Endothelial cell of umbilical vein (primary cell): ENCODE measurements around the gene ALDH1L1. TPM values are rescaled to one million over a fixed set of nuclear protein-coding genes. Genes with fewer than 3 reads are reported as not detected.

Experiments used
- BruUV-seq: library from RNA; stranded (reverse); fragments of 400-500 nt; replicated peaks from 2 replicates; lab custom pipeline; 2021; lab: Mats Ljungman, UMichigan
- CTCF ChIA-PET: fragments of 300-600, 350-600 bp; sonication (Branson Sonifier 250); formaldehyde crosslinking; loops from one replicate; lab custom pipeline; 2021; ENCODE audit warnings: antibody characterized with exemption, inconsistent platforms; lab: Charles Lee
- POLR2A ChIA-PET: fragments of 300-600, 350-600 bp; sonication (Branson Sonifier 250); formaldehyde crosslinking; loops from one replicate; lab custom pipeline; 2021; ENCODE audit warnings: antibody characterized with exemption, inconsistent platforms; lab: Charles Lee
- DNase-seq: peaks from one replicate; pipeline ENCODE4 v3.0.0-alpha.2; 2011; ENCODE audit warnings: low read depth, low spot score
- FAIRE-seq: peaks from 2 replicates; lab custom pipeline; 2011; peaks lifted over from hg19 to GRCh38; lab: Jason Lieb, UNC
- H2AFZ ChIP-seq: 2 replicates; pipeline ENCODE4 v1.6.0; 2012; ENCODE audit warnings: low read depth, low read length, control low read depth, inconsistent platforms
- H3K27ac ChIP-seq: 2 replicates; pipeline ENCODE4 v1.5.1; 2011; ENCODE audit warnings: low read depth, mild to moderate bottlenecking, control low read depth, low read length, moderate library complexity; ENCODE audit not compliant: insufficient read depth
- H3K27me3 ChIP-seq, 2 experiments: 2 replicates each; pipeline versions ENCODE4 v1.6.0 to v1.6.1; 2011; ENCODE audit warnings: low read length in 2 of 2, mixed read lengths in 1 of 2; ENCODE audit not compliant: control insufficient read depth in 2 of 2, insufficient read depth in 2 of 2
- H3K36me3 ChIP-seq, 2 experiments: 2 replicates in 1 of 2; 3 replicates in 1 of 2; pipeline ENCODE4 v1.5.1; 2011; ENCODE audit warnings: low read length in 2 of 2, mild to moderate bottlenecking in 1 of 2, moderate library complexity in 1 of 2; ENCODE audit not compliant: control insufficient read depth in 2 of 2, insufficient read depth in 2 of 2; ENCODE audit errors: extremely low read depth in 1 of 2
- H3K4me1 ChIP-seq: 3 replicates; pipeline ENCODE4 v1.5.1; 2011; ENCODE audit warnings: mild to moderate bottlenecking, low read length; ENCODE audit not compliant: control insufficient read depth, insufficient read depth; ENCODE audit errors: extremely low read depth
- H3K4me2 ChIP-seq: 2 replicates; pipeline ENCODE4 v1.6.1; 2011; ENCODE audit warnings: low read length, control low read depth, mixed read lengths; ENCODE audit not compliant: insufficient read depth
- H3K4me3 ChIP-seq, 3 experiments: fragments of 200-600 bp in 1 of 3; sonication (generic), shearing (Covaris generic) in 1 of 3; replicated peaks in 1 of 3; 2 replicates each; pipeline ENCODE4 v1.5.1; 2011 to 2016; ENCODE audit warnings: control low read depth in 3 of 3, low read length in 3 of 3, mild to moderate bottlenecking in 2 of 3, inconsistent platforms in 1 of 3, low read depth in 1 of 3, moderate library complexity in 1 of 3; ENCODE audit not compliant: insufficient read depth in 1 of 3
- H3K79me2 ChIP-seq: 2 replicates; pipeline ENCODE4 v1.6.0; 2012; ENCODE audit warnings: low read length, inconsistent platforms; ENCODE audit not compliant: control insufficient read depth, insufficient read depth
- H3K9ac ChIP-seq: replicated peaks from 2 replicates; pipeline ENCODE3; 2011; ENCODE audit warnings: low read length, control low read depth; ENCODE audit not compliant: insufficient read depth; ENCODE audit errors: extremely low read depth
- H3K9me1 ChIP-seq: replicated peaks from 3 replicates; pipeline ENCODE4 v1.6.0; 2011; ENCODE audit warnings: mild to moderate bottlenecking, low read length; ENCODE audit not compliant: control insufficient read depth, insufficient read depth; ENCODE audit errors: extremely low read depth
- H3K9me3 ChIP-seq: replicated peaks from 2 replicates; pipeline ENCODE4 v1.5.1; 2012; ENCODE audit warnings: low read length, inconsistent platforms; ENCODE audit not compliant: control insufficient read depth, insufficient read depth
- H4K20me1 ChIP-seq: replicated peaks from 2 replicates; pipeline ENCODE3; 2011; ENCODE audit warnings: mild to moderate bottlenecking, low read length; ENCODE audit not compliant: control insufficient read depth, insufficient read depth; ENCODE audit errors: extremely low read depth
- EZH2 ChIP-seq: IDR thresholded peaks from 2 replicates; pipeline ENCODE4 v1.6.1; 2012; ENCODE audit warnings: borderline replicate concordance, low read depth, mild to moderate bottlenecking, moderate library complexity, low read length, inconsistent platforms; ENCODE audit not compliant: severe bottlenecking
- FOS ChIP-seq: IDR thresholded peaks from 2 replicates; pipeline ENCODE4 v1.6.1; 2011; ENCODE audit warnings: mild to moderate bottlenecking, low read length, moderate library complexity, borderline replicate concordance; ENCODE audit not compliant: insufficient read depth
- GATA2 ChIP-seq: IDR thresholded peaks from 2 replicates; pipeline ENCODE4 v1.7.0; 2011; ENCODE audit warnings: low read depth, mild to moderate bottlenecking, moderate library complexity, mixed read lengths, low read length; ENCODE audit not compliant: insufficient read length, insufficient read depth
- JUN ChIP-seq: IDR thresholded peaks from 2 replicates; pipeline ENCODE4 v1.6.1; 2011; ENCODE audit warnings: borderline replicate concordance, low read depth; ENCODE audit not compliant: insufficient read length, insufficient read depth
- MYC ChIP-seq: IDR thresholded peaks from one replicate; pipeline ENCODE4 v1.6.1; 2011; ENCODE audit warnings: mild to moderate bottlenecking, low read depth, low read length
- POLR2A ChIP-seq: IDR thresholded peaks from 2 replicates; pipeline ENCODE4 v1.6.1; 2012; ENCODE audit warnings: low read depth, mild to moderate bottlenecking, control low read depth, low read length
- POLR2AphosphoS5 ChIP-seq: IDR thresholded peaks from 2 replicates; pipeline ENCODE4 v1.6.1; 2012; ENCODE audit warnings: low read depth, mild to moderate bottlenecking, control low read depth, low read length, moderate library complexity; ENCODE audit not compliant: insufficient read depth
- dilution Hi-C: fragments of 300-500 bp; cut with MboI; formaldehyde crosslinking; loops from one replicate; pipeline ENCODE4 v1.15.0; 2019; ENCODE audit warnings: low sequenced_read_pairs; ENCODE audit not compliant: extremely low pct_ligation_motif_present
- intact Hi-C: fragments of 100-400 bp; cut with micrococcal nuclease; formaldehyde crosslinking; loops from one replicate; pipeline ENCODE4 v1.10.0; 2022
- polyA plus RNA-seq, 4 experiments: library from polyadenylated mRNA; depleted of rRNA in 3 of 4; stranded (reverse) in 3 of 4; unstranded in 1 of 4; fragments of >200 nt; gene quantifications; 2 replicates each; pipeline versions ENCODE4 v1.2.1 to v1.2.3, GENCODE V29; 2011 to 2012; ENCODE audit warnings: missing spikeins in 1 of 4
- total RNA-seq: library from RNA; stranded (reverse); gene quantifications from 2 replicates; pipeline ENCODE4 v1.2.3, GENCODE V29; 2021
- TF ChIP-seq, protein P1 (sequence below): IDR thresholded peaks from 2 replicates; pipeline ENCODE4 v1.6.1; 2011; ENCODE audit not compliant: insufficient read depth, insufficient read length
- TF ChIP-seq, protein P2 (sequence below), 2 donors: IDR thresholded peaks; 1 replicate in 1 of 2; 2 replicates in 1 of 2; pipeline ENCODE4 v1.5.1; 2011; ENCODE audit warnings: low read length in 2 of 2, mild to moderate bottlenecking in 2 of 2, moderate library complexity in 2 of 2, control low read depth in 1 of 2, inconsistent platforms in 1 of 2, low read depth in 1 of 2; ENCODE audit not compliant: insufficient read depth in 1 of 2; ENCODE audit errors: extremely low read depth in 1 of 2

The ALDH1L1 gene
- total and polyA plus RNA-seq, 2 donors (not counting 3 experiments of a cell fraction or from before 2014, with no cell fraction given): not detected

DNA sequence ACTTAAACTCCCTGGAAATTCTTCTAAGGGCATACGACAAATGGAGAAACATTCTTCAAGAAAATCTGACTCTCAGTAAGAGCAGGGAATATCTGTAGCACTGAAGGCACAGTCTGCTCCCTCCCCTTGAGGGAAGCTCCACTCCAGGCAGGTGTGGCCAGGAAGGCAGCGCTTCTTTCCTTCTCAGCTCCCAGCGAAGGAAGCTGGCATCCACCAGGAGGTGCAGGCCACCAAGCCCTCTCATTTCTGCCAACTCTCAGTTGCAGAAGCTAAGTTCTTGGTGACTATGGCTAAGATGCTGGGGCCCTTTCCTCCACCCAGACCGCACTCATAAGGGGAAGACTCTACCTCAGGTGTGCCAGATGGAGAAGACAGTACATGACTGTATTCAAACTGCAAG lies 58.8 kb downstream of the ALDH1L1 start:
- POLR2A ChIA-PET: no interaction called here

DNA sequence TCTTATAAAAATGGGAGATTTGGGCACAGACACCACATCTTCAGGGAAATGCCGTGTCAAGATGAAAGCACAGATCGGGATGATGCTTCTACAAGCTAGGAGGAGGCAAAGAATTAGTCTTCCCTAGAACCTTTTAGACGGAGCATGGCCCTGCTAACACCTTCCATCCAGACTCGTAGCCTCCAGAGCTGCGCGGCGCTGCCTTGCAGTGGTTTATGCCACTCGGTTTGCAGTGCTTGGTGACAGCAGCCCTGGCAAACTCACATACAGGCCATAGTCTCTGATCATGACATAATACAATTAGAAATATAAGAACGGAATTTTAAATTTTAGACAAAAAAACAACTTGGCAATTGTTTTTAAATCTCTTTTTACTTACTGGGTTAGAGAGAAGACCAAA lies 59.3 kb downstream of the ALDH1L1 start:
- H3K4me2 ChIP-seq: no peak overlapping the region
- H3K9me1 ChIP-seq: no peaks in the 10 kb centered on the region
- FAIRE-seq: no peak
- H3K4me3 ChIP-seq: no peak overlapping the region
- TF ChIP-seq, protein P1, sequence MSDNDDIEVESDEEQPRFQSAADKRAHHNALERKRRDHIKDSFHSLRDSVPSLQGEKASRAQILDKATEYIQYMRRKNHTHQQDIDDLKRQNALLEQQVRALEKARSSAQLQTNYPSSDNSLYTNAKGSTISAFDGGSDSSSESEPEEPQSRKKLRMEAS: no peak
- TF ChIP-seq FOS (no peak), EZH2 (no peak), JUN (no peak), GATA2 (no peak), POLR2AphosphoS5 (no peak), POLR2A (no peak), MYC (no peak)
- TF ChIP-seq, protein P2, sequence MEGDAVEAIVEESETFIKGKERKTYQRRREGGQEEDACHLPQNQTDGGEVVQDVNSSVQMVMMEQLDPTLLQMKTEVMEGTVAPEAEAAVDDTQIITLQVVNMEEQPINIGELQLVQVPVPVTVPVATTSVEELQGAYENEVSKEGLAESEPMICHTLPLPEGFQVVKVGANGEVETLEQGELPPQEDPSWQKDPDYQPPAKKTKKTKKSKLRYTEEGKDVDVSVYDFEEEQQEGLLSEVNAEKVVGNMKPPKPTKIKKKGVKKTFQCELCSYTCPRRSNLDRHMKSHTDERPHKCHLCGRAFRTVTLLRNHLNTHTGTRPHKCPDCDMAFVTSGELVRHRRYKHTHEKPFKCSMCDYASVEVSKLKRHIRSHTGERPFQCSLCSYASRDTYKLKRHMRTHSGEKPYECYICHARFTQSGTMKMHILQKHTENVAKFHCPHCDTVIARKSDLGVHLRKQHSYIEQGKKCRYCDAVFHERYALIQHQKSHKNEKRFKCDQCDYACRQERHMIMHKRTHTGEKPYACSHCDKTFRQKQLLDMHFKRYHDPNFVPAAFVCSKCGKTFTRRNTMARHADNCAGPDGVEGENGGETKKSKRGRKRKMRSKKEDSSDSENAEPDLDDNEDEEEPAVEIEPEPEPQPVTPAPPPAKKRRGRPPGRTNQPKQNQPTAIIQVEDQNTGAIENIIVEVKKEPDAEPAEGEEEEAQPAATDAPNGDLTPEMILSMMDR (IDR thresholded peaks at IDR 0.05; ENCODE audit: extremely low read depth in 1 of 2, insufficient read depth in 1 of 2, low read depth in 1 of 2, low read length in 2 of 2): no peak
- H3K4me1 ChIP-seq: no peaks in the 10 kb centered on the region
- ChIA-PET POLR2A (no interaction called here), CTCF (no interaction called here)
- no peaks in the 10 kb centered on the region for H3K36me3 ChIP-seq
- no TSS peak for BruUV-seq
- intact Hi-C loops: no loop called here
- no peak overlapping the region for H2AFZ ChIP-seq
- no peaks in the 10 kb centered on the region for H4K20me1 ChIP-seq
- peaks cover 3 to 4% of the 10 kb centered on the region in 2 experiments for H3K27me3 ChIP-seq
- no peaks in the 10 kb centered on the region for H3K79me2 ChIP-seq
- dilution Hi-C loops: no loop called here
- H3K9me3 ChIP-seq: no peaks in the 10 kb centered on the region
- DNase-seq: no peak
- no peak overlapping the region for H3K9ac ChIP-seq
- H3K27ac ChIP-seq: no peak overlapping the region

More for the DNA sequence above, 58.8 kb downstream of the ALDH1L1 start:
- Histone ChIP-seq H3K9ac (no peak overlapping the region), H4K20me1 (no peaks in the 10 kb centered on the region), H3K4me1 (no peaks in the 10 kb centered on the region), H3K27ac (no peak overlapping the region), H3K4me2 (no peak overlapping the region), H3K27me3 (peaks cover 3 to 4% of the 10 kb centered on the region in 2 experiments), H3K4me3 (no peak overlapping the region), H3K36me3 (no peaks in the 10 kb centered on the region), H3K9me1 (no peaks in the 10 kb centered on the region), H3K9me3 (no peaks in the 10 kb centered on the region), H2AFZ (no peak overlapping the region), H3K79me2 (no peaks in the 10 kb centered on the region)
- FAIRE-seq: no peak
- intact Hi-C loops: no loop called here
- dilution Hi-C loops: no loop called here
- CTCF ChIA-PET: no interaction called here
- BruUV-seq: no TSS peak
- no peak for DNase-seq
- TF ChIP-seq EZH2 (no peak), FOS (no peak), GATA2 (no peak), POLR2A (no peak), POLR2AphosphoS5 (no peak)
- TF ChIP-seq, protein P2 (IDR thresholded peaks at IDR 0.05; ENCODE audit: extremely low read depth in 1 of 2, insufficient read depth in 1 of 2, low read depth in 1 of 2, low read length in 2 of 2): no peak
